ENCODE data around the gene RBFOX2. TPM values are rescaled to one million over a fixed set of nuclear protein-coding genes. Genes with fewer than 3 reads are reported as not detected.

The RBFOX2 gene
- total and polyA plus RNA-seq, 4 donors = 29.9 to 152 (median 80.0) TPM

- Histone ChIP-seq H3K27ac (ENCODE audit: low read depth in 1 of 2, low read length in 2 of 2) (no peak overlapping the region), H3K9me3 (ENCODE audit: control insufficient read depth, low read length) (no peaks in the 10 kb centered on the region), H3K4me1 (ENCODE audit: control insufficient read depth in 1 of 2, insufficient read depth in 2 of 2, low read length in 2 of 2) (peaks cover 0 to 5% of the 10 kb centered on the region in 2 donors), H3K4me3 (ENCODE audit: low read length in 2 of 2) (no peak overlapping the region), H3K36me3 (ENCODE audit: control insufficient read depth in 1 of 2, insufficient read depth in 2 of 2, low read length in 1 of 2) (no peaks in the 10 kb centered on the region), H3K27me3 (ENCODE audit: control insufficient read depth in 1 of 2, insufficient read depth in 2 of 2, low read length in 1 of 2) (no peaks in the 10 kb centered on the region)
- DNase-seq (no peak), ATAC-seq (ENCODE audit: low FRiP score) (no peak)
- intact Hi-C loops (cut with DNase I) = no loop called here
- 84 to 92% methylated on average over 1 of the region's 1 CpG for WGBS, 2 donors
These were observed 122.7 kb downstream of the RBFOX2 start for GRCh38 chr22:35905894-35906293.

GRCh38 chr22:35904752-35905151, 123.9 kb downstream of the RBFOX2 start:
- WGBS, 2 donors = 83 to 84% methylated on average over 6 of the region's 6 CpGs
- peaks cover 2 to 5% of the 10 kb centered on the region in 2 donors for H3K4me1 ChIP-seq (ENCODE audit: control insufficient read depth in 1 of 2, insufficient read depth in 2 of 2, low read length in 2 of 2)
- no peak for ATAC-seq (ENCODE audit: low FRiP score)

GRCh38 chr22:35904336-35904692, 124.3 kb downstream of the RBFOX2 start:
- WGBS, 2 donors = 39 to 44% methylated on average over 2 of the region's 2 CpGs
- no peak for ATAC-seq (ENCODE audit: low FRiP score)

More at GRCh38 chr22:35904752-35905151, 123.9 kb downstream of the RBFOX2 start:
- intact Hi-C loops (cut with DNase I) = no loop called here
- Histone ChIP-seq H3K27me3 (ENCODE audit: control insufficient read depth in 1 of 2, insufficient read depth in 2 of 2, low read length in 1 of 2) (no peaks in the 10 kb centered on the region), H3K27ac (ENCODE audit: low read depth in 1 of 2, low read length in 2 of 2) (no peak overlapping the region), H3K9me3 (ENCODE audit: control insufficient read depth, low read length) (no peaks in the 10 kb centered on the region), H3K36me3 (ENCODE audit: control insufficient read depth in 1 of 2, insufficient read depth in 2 of 2, low read length in 1 of 2) (no peaks in the 10 kb centered on the region), H3K4me3 (ENCODE audit: low read length in 2 of 2) (no peak overlapping the region)
- no peak for DNase-seq

GRCh38 chr22:35903571-35904335, 124.9 kb downstream of the RBFOX2 start:
- ATAC-seq (ENCODE audit: low FRiP score) (no peak), DNase-seq (no peak)
- H3K36me3 ChIP-seq (ENCODE audit: control insufficient read depth in 1 of 2, insufficient read depth in 2 of 2, low read length in 1 of 2) = no peaks in the 10 kb centered on the region
- no peaks in the 10 kb centered on the region for H3K9me3 ChIP-seq (ENCODE audit: control insufficient read depth, low read length)
- WGBS, 2 donors = 44 to 47% methylated on average over 3 of the region's 3 CpGs
- no peak overlapping the region for H3K27ac ChIP-seq (ENCODE audit: low read depth in 1 of 2, low read length in 2 of 2)
- H3K4me1 ChIP-seq (ENCODE audit: control insufficient read depth in 1 of 2, insufficient read depth in 2 of 2, low read length in 2 of 2) = peaks cover 2 to 5% of the 10 kb centered on the region in 2 donors
- no peaks in the 10 kb centered on the region for H3K27me3 ChIP-seq (ENCODE audit: control insufficient read depth in 1 of 2, insufficient read depth in 2 of 2, low read length in 1 of 2)
- intact Hi-C loops (cut with DNase I) = no loop called here
- no peak overlapping the region for H3K4me3 ChIP-seq (ENCODE audit: low read length in 2 of 2)

More at GRCh38 chr22:35904336-35904692, 124.3 kb downstream of the RBFOX2 start:
- DNase-seq = no peak
- H3K36me3 ChIP-seq (ENCODE audit: control insufficient read depth in 1 of 2, insufficient read depth in 2 of 2, low read length in 1 of 2) = no peaks in the 10 kb centered on the region
- intact Hi-C loops (cut with DNase I) = no loop called here
- no peak overlapping the region for H3K4me3 ChIP-seq (ENCODE audit: low read length in 2 of 2)
- H3K9me3 ChIP-seq (ENCODE audit: control insufficient read depth, low read length) = no peaks in the 10 kb centered on the region
- H3K27me3 ChIP-seq (ENCODE audit: control insufficient read depth in 1 of 2, insufficient read depth in 2 of 2, low read length in 1 of 2) = no peaks in the 10 kb centered on the region
- no peak overlapping the region for H3K27ac ChIP-seq (ENCODE audit: low read depth in 1 of 2, low read length in 2 of 2)
- peaks cover 2 to 5% of the 10 kb centered on the region in 2 donors for H3K4me1 ChIP-seq (ENCODE audit: control insufficient read depth in 1 of 2, insufficient read depth in 2 of 2, low read length in 2 of 2)

- 71 to 73% methylated on average over 5 of the region's 5 CpGs for WGBS, 2 donors
These were observed 128.0 kb downstream of the RBFOX2 start for GRCh38 chr22:35900483-35901168.

GRCh38 chr22:35899736-35900135, 128.9 kb downstream of the RBFOX2 start:
- ATAC-seq (ENCODE audit: low FRiP score) = no peak
- no peak for DNase-seq
- H3K4me3 ChIP-seq (ENCODE audit: low read length in 2 of 2) = no peak overlapping the region
- no peak overlapping the region for H3K27ac ChIP-seq (ENCODE audit: low read depth in 1 of 2, low read length in 2 of 2)
- no peaks in the 10 kb centered on the region for H3K9me3 ChIP-seq (ENCODE audit: control insufficient read depth, low read length)
- H3K36me3 ChIP-seq (ENCODE audit: control insufficient read depth in 1 of 2, insufficient read depth in 2 of 2, low read length in 1 of 2) = no peaks in the 10 kb centered on the region
- H3K4me1 ChIP-seq (ENCODE audit: control insufficient read depth in 1 of 2, insufficient read depth in 2 of 2, low read length in 2 of 2) = peaks cover 3 to 5% of the 10 kb centered on the region in 2 donors
- H3K27me3 ChIP-seq (ENCODE audit: control insufficient read depth in 1 of 2, insufficient read depth in 2 of 2, low read length in 1 of 2) = no peaks in the 10 kb centered on the region
- intact Hi-C loops (cut with DNase I) = no loop called here

More at GRCh38 chr22:35900483-35901168, 128.0 kb downstream of the RBFOX2 start:
- intact Hi-C loops (cut with DNase I) = no loop called here
- H3K4me1 ChIP-seq (ENCODE audit: control insufficient read depth in 1 of 2, insufficient read depth in 2 of 2, low read length in 2 of 2) = peaks cover 2 to 5% of the 10 kb centered on the region in 2 donors
- H3K36me3 ChIP-seq (ENCODE audit: control insufficient read depth in 1 of 2, insufficient read depth in 2 of 2, low read length in 1 of 2) = no peaks in the 10 kb centered on the region
- H3K27ac ChIP-seq (ENCODE audit: low read depth in 1 of 2, low read length in 2 of 2) = no peak overlapping the region
- ATAC-seq (ENCODE audit: low FRiP score) (no peak), DNase-seq (no peak)
- no peaks in the 10 kb centered on the region for H3K9me3 ChIP-seq (ENCODE audit: control insufficient read depth, low read length)
- H3K27me3 ChIP-seq (ENCODE audit: control insufficient read depth in 1 of 2, insufficient read depth in 2 of 2, low read length in 1 of 2) = no peaks in the 10 kb centered on the region
- no peak overlapping the region for H3K4me3 ChIP-seq (ENCODE audit: low read length in 2 of 2)

GRCh38 chr22:35896111-35896705, 132.4 kb downstream of the RBFOX2 start:
- Histone ChIP-seq H3K27ac (ENCODE audit: low read depth in 1 of 2, low read length in 2 of 2) (peak overlapping the region in 1 of 2 donors; percentile 47), H3K4me3 (ENCODE audit: low read length in 2 of 2) (no peak overlapping the region), H3K9me3 (ENCODE audit: control insufficient read depth, low read length) (no peaks in the 10 kb centered on the region), H3K4me1 (ENCODE audit: control insufficient read depth in 1 of 2, insufficient read depth in 2 of 2, low read length in 2 of 2) (peaks cover 6 to 12% of the 10 kb centered on the region in 2 donors), H3K27me3 (ENCODE audit: control insufficient read depth in 1 of 2, insufficient read depth in 2 of 2, low read length in 1 of 2) (no peaks in the 10 kb centered on the region), H3K36me3 (ENCODE audit: control insufficient read depth in 1 of 2, insufficient read depth in 2 of 2, low read length in 1 of 2) (no peaks in the 10 kb centered on the region)
- DNase-seq (no peak), ATAC-seq (ENCODE audit: low FRiP score) (no peak)
- WGBS, 2 donors = 80% methylated on average over 7 of the region's 7 CpGs
- intact Hi-C loops (cut with DNase I) = no loop called here

GRCh38 chr22:35894937-35895708, 133.5 kb downstream of the RBFOX2 start:
- Histone ChIP-seq H3K9me3 (ENCODE audit: control insufficient read depth, low read length) (no peaks in the 10 kb centered on the region), H3K4me3 (ENCODE audit: low read length in 2 of 2) (peak overlapping the region; percentile 37 to 86), H3K27ac (ENCODE audit: low read depth in 1 of 2, low read length in 2 of 2) (peak overlapping the region; percentile 38 to 93), H3K27me3 (ENCODE audit: control insufficient read depth in 1 of 2, insufficient read depth in 2 of 2, low read length in 1 of 2) (no peaks in the 10 kb centered on the region), H3K4me1 (ENCODE audit: control insufficient read depth in 1 of 2, insufficient read depth in 2 of 2, low read length in 2 of 2) (peaks cover 4 to 7% of the 10 kb centered on the region in 2 donors), H3K36me3 (ENCODE audit: control insufficient read depth in 1 of 2, insufficient read depth in 2 of 2, low read length in 1 of 2) (no peaks in the 10 kb centered on the region)
- intact Hi-C loops (cut with DNase I) = no loop called here
- 18 to 31% methylated on average over 7 of the region's 7 CpGs for WGBS, 2 donors
- ATAC-seq (ENCODE audit: low FRiP score) = peak; percentile 94
- DNase-seq = no peak

All from aorta (tissue), 5 donors.